GM18907 (cell line): ENCODE measurements around the gene CCDC69.
"Not testable (repeated sequence)": the region's sequence is repeated elsewhere in the genome, so short reads cannot be mapped to it uniquely, and the experiment has no call there.

Experiments
- ATAC-seq: cut with Tn5 transposase; IDR thresholded peaks from one replicate; pipeline ENCODE4 v1.9.1; 2021; ENCODE audit warnings: mild to moderate bottlenecking, moderate library complexity; ENCODE audit not compliant: unreplicated experiment

CCDC69 gene

GRCh38 chr5:151196556-151197290 is 27.2 kb downstream of the CCDC69 start:
- peak; percentile 93 for ATAC-seq

GRCh38 chr5:151195622-151196021 is 28.3 kb downstream of the CCDC69 start:
- ATAC-seq: no peak

- no peak for ATAC-seq
Observed at GRCh38 chr5:151192626-151193025, 31.3 kb downstream of the CCDC69 start.

- ATAC-seq: no peak
Observed at GRCh38 chr5:151191661-151192060, 32.2 kb downstream of the CCDC69 start.

GRCh38 chr5:151189151-151189550 is 34.7 kb downstream of the CCDC69 start:
- ATAC-seq: no peak

GRCh38 chr5:151186538-151186937 is 37.4 kb downstream of the CCDC69 start:
- no peak for ATAC-seq

GRCh38 chr5:151186052-151186451 is 37.8 kb downstream of the CCDC69 start:
- no peak for ATAC-seq

- no peak for ATAC-seq
Observed at GRCh38 chr5:151184316-151185042, 39.4 kb downstream of the CCDC69 start.

GRCh38 chr5:151183456-151184245 is 40.2 kb downstream of the CCDC69 start:
- no peak for ATAC-seq

- ATAC-seq: no peak
Observed at GRCh38 chr5:151182976-151183375, 40.9 kb downstream of the CCDC69 start.

GRCh38 chr5:151182524-151182900 is 41.4 kb downstream of the CCDC69 start:
- ATAC-seq: no peak

GRCh38 chr5:151181818-151182523 is 41.9 kb downstream of the CCDC69 start:
- ATAC-seq: no peak

GRCh38 chr5:151180291-151180690 is 43.6 kb downstream of the CCDC69 start:
- no peak for ATAC-seq

GRCh38 chr5:151179489-151179840 is 44.4 kb downstream of the CCDC69 start:
- no peak for ATAC-seq

- ATAC-seq: no peak
Observed at GRCh38 chr5:151178777-151179488, 45.0 kb downstream of the CCDC69 start.

- ATAC-seq: no peak
Observed at GRCh38 chr5:151178372-151178771, 45.5 kb downstream of the CCDC69 start.

- not testable (repeated sequence) for ATAC-seq
Observed at GRCh38 chr5:151176268-151176667, 47.6 kb downstream of the CCDC69 start.

GRCh38 chr5:151174612-151175101 is 49.2 kb downstream of the CCDC69 start:
- ATAC-seq: no peak

GRCh38 chr5:151173711-151174611 is 49.9 kb downstream of the CCDC69 start:
- ATAC-seq: no peak
